Suppressor macrophage treated with lipopolysaccharide for 1 hour (primary cell): ENCODE results near the gene SBK3.
A peak's percentile ranks its signal among the peaks of the same experiment; 100 is the strongest.
"Not testable (repeated sequence)": the region's sequence is repeated elsewhere in the genome, so short reads cannot be mapped to it uniquely, and the experiment has no call there.

Source experiments
- DNase-seq, 3 donors: peaks; one replicate each; pipeline ENCODE4 v3.0.0-alpha.2; 2020 to 2022

SBK3 gene, protein sequence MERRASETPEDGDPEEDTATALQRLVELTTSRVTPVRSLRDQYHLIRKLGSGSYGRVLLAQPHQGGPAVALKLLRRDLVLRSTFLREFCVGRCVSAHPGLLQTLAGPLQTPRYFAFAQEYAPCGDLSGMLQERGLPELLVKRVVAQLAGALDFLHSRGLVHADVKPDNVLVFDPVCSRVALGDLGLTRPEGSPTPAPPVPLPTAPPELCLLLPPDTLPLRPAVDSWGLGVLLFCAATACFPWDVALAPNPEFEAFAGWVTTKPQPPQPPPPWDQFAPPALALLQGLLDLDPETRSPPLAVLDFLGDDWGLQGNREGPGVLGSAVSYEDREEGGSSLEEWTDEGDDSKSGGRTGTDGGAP

DNA sequence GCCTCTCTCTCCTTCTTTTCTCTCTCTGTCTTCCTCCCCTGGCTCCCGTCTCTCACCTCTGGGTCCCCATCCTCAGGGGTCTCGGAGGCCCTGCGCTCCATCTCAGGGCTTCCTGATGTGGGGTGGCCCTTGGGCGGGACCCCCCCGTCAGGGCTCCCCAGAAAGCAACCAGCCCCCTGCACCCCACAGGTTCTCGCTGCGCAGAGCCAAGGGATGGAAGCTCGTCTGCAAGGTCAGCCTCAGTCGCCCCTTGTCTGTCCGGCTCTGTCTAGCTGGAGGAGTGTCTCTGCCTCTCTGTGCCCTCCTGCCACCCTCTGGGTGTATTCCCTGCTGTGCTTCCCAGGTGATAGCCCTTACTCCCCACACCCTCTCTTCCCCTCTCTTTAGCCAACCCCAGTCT, at the start of gene SBK3:
TSS of gene SBK3 (minus strand) at position 101 of the 400 bp plus-strand sequence. CDS start at position 101, 0 bp downstream.
- no peak for DNase-seq

DNA sequence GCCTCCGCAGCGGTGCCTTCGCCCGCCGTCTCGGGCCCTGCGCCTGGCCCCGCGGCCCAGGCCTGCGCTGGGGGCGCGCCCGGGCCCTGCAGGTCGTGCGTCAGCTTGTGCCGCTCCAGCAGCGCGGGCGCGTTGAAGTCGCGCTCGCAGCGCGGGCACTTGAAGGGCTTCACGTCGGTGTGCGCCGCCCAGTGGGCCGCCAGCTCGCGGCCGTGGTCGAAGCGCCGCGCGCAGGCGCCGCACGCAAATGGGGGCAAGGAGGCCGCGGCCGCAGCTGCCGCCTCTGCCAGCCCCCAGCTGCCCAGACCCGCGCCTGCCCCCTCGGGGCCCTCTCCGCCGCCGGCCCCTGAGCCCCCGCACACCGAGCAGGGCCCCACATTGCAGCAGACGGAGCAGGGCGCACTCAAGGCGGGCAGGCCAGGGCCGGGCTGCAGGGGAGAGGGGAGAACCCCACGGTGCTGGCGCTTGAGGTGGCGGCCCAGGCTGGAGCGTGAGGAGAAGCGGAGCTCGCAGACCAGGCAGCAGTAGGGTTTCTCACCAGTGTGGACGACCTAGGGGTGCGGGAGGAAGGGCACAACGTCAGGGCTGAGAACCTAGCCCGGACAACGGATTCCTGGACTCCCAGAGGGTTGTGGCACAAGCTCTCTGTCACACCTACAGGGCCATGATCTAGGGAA, 47.9 kb upstream of the SBK3 start:
- DNase-seq: no peak

DNA sequence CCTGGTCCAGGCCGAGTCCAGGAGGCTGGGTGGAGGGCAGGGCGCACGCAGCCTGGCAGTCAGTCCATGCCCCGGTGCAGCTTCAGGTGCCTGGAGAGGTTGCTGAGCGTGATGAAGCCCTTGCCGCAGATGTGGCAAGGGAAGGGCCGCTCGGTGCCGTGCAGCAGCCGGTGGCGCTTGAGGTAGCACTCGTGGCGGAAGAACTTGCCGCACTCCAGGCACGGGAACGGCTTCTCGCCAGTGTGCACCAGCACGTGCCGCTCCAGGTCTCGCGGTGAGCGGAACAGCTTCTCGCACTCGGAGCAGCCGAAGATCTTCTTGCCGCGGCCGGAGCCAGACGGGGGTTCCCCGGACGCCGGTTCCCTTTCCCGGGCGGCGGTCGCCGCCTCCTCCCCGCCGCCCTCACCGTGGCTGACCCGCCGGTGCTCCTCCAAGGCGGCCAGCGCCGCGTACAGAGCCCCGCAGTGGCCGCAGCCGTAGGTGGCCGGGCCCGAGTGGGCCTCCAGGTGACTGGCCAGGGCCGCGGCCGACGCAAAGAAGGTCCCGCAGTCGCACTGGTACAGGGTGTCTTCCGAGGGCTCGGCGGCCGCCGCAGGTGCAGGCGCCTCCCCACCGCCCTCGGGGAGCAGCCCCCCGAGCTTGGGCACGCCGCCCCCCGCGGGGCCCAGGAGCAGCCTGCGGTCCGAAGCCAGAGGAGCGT, 47.2 kb upstream of the SBK3 start:
- DNase-seq: no peak

DNA sequence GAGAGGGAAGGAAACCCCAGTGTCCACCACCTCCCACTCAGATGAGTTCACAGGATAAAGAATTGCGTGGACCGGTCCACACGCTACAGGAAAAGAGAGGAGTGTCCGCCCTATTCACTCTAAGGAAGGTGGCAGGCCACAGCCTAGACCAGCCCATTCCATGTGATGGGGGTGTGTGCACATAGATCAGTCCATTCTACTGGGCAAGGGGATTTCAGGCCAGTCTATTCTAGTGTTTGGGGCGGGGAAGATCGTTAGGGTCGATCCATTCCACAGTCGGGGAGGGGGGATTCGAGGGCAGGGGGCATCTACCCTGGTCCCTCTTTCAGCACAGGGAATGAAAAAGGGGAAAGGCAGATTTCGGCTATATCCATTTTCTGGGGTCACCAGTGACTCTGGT, 46.2 kb upstream of the SBK3 start:
- no peak for DNase-seq

DNA sequence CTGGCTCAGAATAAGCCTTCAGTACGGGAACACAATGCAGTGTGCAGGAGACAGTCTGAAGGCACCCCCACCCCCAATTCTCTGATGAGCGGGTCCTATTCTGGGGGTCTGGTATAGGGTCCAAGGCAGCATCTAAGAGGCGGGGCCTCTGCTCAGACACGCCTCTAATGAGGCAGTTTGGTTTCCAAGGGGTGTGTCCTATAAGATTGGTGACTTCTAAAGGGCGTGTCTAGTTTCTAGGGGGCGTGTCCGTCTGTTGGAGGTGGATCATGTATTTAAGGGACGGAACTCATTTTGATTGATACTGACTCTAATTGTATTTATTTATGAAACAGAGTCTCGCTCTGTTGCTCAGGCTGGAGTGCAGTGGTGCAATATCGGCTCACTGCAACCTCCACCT, 45.3 kb upstream of the SBK3 start:
- DNase-seq: peak in 1 of 3 donors; percentile 39

DNA sequence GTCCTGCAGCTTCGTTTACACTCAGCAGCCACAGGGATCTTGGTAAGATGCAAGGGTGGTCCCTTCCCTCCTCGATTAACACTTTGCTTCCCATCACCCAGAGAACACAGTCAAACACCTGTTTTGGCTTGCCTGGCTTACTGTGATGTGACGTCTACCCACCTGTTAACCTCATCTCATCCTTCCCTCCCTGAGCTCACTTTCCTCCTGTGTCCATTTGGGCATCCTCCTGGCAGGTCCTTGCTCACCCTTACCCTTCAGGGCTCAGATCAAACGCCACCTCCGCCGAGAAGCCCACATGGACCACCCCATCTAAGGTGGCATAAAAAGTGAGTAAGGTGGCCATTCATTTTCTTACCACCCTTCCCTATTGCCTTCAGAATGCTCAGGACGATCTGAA, 44.8 kb upstream of the SBK3 start:
- no peak for DNase-seq

DNA sequence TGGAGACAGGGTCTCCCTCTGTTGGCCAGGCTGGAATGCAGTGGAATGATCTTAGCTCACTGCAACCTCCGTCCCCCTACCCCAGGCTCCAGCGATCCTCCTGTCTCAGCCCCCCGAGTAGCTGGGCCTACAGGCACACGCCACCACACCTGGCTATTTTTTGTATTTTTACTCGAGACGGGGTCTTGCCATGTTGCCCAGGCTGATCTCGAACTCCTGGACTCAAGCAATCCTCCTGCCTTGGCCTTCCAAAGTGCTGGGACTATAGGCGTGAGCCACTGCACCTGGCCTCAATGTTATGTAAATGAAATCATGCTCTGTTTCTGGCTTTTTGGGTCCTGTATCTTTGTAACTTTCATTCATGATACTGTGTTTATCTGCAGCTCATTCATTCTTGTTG, 43.4 kb upstream of the SBK3 start:
- no peak for DNase-seq

DNA sequence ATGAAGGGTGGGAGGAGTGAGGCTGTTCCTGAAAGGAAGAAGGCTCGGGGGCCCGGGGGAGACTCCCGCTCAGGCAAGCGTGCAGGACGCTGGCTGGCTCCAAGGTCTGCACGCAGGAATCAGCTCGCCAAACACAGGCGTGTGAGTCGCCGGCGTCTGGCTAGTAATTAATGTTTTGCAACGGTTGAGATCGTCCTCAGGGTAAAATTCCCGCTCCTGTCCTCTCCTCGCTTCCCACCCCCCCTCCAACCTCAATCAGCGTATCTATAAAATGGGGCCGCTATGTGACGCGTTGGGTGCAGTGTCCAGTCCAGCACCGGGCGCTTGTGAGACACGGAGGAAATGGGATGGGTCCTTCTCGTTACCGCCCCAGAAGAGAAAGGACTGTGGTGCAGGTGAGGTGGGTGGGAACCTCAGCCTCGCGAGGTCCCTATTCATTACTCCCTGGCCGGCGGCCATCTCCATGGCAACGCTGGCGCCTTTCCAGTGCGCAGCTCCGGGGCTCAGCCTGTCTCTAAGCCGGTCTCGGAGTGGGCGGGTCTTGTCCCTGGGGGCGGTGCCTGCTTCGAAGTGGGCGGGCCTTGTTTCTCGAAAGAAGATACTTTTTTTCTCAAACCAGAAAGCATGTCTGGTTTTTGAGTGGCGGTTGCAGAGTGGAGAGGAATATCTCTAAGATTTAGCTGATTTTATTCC, 41.8 kb upstream of the SBK3 start:
- DNase-seq: peak; percentile 88 to 94 (median 90)

DNA sequence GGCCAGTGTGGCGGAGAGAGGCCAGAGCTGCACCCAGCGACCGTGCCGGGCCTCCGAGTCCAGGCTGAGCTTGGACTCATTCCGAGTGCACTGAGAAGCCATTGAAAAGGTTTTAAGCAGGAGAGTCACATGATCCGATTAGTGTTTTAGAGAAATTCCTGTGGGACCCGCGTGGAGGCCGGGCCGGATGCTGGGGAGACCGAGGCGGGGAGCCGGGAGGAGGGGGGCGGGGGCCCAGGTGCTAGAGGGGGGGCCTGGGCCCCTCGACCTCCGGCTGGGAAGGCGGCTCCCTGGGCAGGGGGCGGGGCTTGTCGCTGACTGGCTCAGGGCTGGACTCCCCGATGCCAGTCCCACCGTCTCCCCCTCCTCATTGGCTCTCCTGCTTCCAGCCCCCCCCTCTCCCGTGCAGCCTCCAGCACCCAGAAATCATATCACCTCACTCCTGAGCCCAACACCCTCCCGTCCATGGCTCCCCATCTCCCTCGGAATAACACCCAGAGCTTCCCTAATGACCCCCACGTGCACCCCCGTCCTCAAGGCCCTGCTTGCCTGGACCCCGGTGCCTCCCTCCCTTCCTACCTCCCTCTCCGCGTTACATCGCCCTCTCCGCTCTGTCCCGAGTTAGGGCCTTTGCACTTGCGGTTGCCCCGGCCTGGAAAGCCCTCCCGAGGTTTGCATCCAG, 40.5 kb upstream of the SBK3 start:
- no peak for DNase-seq

DNA sequence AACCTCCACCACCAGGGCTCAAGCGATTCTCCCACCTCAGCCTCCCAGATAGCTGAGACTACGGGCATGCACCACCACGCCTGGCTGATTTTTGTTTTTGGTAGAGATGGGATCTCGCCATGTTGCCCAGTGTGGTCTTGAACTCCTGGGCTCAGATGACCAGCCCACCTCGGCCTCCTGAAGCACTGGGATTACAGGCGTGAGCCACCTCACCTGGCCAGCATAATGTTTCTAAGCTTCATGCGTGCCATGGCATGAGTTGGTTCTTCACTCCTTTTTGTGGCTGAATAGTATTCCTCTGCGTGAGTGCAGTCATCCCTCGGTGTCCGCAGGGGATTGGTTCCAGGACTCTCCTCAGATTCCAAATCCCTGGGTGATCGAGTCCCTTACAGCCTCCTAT, 39.5 kb upstream of the SBK3 start:
- no peak for DNase-seq

DNA sequence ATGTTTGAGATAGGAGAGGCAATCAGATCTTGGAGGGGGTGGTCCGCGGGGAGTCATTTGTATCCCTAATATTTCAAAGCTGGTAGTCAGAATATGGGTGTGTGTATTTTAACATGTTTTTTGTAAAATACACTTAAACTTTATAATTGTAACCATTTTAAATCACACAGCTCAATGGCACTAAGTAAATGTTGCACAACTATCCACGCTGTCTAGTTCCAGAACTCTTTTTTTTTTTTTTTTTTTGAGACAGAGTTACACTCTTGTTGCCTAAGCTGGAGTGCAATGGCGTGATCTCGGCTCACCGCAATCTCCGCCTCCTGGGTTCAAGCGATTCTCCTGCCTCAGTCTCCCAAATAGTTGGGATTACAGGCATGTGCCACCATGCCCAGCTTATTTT, 38.6 kb upstream of the SBK3 start:
- not testable (repeated sequence) for DNase-seq

DNA sequence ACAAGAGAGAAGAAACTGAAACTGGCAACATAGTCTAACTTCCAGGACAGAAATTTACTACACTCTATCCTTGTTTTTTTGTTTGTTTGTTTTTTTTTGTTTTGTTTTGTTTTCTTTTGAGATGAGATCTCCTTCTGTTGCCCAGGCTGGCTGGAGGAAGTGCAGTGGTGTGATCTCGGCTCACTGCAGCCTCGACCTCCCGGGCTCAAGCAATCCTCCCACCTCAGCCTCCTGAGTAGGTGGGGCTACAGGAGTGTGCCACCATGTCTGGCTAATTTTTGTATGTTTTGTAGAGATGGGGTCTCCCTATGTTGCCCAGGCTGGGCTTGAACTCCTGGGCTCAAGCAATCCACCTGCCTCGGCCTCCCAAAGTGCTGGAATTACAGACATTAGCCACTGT, 36.9 kb upstream of the SBK3 start:
- not testable (repeated sequence) for DNase-seq

DNA sequence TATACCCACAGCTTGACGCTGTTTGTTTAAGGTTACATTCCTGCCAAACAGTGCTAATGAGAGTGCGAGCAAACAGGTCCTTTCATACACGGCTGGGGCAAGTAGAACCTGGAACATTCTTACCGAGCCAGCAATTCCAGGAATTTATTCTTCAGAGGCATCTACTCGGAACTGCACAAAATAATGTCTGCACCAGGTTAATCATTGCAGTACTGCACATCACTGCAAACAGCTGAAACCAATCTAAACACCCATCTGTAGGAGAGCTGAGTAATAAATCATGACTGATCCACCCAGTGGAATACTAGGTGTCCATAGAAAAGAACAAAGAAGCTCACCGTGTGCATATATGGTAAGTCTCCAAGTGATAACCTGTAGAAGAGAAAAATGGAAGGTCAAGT, 36.5 kb upstream of the SBK3 start:
- DNase-seq: no peak

DNA sequence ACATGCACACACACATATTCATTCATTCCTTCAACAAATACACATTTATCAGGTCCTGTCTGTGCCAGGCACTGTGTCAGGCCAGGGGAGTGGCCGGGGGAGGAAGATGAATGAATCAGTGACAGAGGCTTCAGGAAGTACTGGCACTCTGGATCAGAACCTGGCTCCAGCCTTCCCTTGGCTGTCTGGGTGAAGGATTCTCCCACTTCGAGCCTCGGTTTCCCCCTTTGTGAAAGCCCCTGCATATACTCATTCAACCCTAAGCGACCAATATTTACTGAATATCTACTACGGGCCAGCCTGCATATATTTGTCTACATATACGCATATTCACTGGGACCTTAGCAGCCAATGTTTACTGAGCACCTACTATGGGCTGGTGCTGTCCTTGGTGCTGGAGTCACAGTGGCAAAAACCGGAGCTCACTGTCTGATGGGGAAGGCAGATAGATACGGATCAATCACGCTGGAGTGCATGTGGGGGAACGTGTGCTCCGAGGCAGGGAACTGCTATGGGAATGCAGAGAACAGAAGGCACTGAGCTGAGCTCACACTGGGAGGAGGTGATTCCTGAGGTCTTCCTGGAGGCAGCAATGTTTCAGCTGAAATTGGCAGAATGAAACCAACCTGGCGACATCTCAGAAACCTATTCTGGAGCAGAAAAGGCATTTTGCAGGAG, 35.9 kb upstream of the SBK3 start:
- peak in 1 of 3 donors; percentile 27 for DNase-seq

DNA sequence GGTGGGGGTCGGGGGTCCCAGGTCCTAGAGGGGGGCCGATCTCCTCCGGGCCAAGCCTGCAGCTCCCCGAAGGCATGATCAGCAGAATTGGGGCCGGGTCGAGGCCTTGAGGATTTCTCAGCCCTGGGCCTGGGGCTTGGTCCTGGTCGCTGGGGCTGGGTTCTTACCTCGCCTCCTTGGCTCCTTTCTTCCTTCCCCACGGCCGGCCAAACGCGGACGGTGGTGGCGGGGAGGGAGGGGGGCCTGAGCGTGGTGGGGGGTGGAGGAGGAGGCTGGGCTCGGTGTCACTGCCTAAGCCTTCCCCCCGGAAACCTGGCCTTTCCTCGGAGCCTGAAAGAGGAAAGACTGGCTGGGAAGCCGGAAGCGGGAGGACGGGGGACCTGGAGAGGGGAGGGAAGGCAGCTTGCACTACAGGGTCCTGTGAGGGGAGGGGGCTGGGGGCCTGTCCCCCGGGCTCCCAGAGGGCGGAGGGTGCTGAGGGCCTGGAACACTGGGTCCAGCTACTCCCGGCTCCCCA, 35.3 kb upstream of the SBK3 start, which contains the start of gene ZNF579:
TSS of gene ZNF579 (minus strand) at position 221 of the 517 bp plus-strand sequence. CDS start 1,209 bp downstream, outside the sequence.
- DNase-seq: peak; percentile 85 to 92 (median 89)

DNA sequence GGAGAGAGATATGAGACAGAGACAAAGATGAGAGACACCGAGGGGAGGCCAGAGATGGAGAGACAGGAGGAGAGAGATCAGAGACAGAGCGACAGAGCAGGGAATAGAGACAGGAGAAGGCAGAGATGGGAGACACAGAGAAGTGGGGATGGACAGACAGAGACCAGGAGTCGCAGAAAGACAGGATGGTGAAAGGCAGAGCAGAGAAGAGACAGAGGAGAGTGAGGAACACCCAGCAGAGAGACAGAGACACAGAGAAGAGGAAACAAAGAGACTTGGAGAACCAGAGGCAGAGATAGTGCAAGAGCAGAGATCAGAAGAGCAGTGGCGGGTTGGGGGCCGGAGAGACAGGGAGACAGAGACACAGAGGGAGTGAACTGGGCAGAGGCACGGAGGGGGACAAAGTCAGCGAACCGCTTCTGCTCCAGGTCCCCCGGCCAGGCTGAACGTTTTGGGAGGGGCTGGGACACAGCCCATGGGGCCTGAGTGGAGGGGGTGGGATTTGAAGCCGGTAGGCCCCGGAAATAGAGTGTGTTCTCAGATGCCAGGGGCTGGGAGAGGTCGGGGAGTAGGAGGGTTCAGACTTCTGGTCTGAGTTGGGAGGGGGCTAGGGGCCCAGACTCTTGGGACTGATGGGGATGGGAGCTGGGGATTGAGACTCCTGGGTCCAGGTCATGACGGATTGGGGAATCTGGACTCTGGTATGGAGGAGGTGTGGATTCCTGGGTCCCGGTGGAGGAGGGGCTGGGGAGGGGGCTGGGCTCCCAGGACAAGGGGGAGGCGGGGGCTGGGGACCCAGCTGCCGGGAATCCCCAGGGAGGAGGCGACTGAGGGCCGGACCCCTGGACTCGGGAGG, 34.7 kb upstream of the SBK3 start:
- DNase-seq: peak in 1 of 3 donors; percentile 38

DNA sequence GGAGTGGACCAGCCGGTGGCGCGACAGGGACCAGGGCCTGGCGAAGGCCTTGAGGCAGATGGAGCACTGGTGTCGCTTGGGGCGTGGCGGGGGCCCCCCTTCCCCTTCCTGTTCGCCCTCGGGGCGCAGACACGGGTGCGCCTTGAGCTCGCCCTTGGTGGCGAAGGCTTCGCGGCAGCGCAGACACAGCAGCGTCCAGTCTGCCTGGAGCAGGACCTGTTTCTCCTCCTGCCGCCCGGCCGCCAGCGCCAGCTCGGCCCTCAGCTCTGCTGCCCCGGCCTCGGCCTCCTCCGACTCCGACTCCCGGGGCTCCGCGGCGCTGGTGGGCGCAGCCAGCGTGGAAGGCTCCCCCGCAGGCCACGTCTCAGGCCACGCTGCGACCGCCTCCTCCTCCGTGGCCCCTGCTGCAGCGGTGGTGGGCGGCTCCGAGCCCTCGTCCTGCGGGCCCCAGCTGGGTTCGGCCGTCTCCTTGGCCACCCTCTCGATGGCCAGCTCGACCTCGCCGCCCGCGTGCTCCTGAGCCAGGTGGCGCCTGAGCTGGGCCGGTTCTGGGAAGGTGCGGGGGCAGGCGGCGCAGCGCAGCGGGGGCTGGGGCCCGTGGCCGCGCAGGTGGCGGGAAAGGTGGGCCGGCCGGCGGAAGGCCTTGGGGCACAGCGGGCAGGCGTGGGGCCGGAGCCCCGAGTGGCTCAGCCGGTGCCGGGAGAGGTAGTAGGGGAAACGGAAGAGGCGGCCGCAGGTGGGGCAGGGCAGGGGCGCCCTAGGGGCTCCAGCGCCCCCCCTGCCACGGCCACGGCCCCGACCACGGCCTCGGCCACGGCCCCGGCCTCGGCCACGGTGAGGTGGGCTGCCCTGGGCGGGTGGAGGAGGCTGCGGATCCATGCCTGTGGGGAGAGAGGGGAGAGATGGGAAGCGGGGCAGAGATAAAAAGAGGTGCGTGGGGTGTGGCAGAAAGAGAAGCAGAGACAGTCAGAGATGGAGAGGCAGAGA, 33.7 kb upstream of the SBK3 start:
- DNase-seq: no peak

DNA sequence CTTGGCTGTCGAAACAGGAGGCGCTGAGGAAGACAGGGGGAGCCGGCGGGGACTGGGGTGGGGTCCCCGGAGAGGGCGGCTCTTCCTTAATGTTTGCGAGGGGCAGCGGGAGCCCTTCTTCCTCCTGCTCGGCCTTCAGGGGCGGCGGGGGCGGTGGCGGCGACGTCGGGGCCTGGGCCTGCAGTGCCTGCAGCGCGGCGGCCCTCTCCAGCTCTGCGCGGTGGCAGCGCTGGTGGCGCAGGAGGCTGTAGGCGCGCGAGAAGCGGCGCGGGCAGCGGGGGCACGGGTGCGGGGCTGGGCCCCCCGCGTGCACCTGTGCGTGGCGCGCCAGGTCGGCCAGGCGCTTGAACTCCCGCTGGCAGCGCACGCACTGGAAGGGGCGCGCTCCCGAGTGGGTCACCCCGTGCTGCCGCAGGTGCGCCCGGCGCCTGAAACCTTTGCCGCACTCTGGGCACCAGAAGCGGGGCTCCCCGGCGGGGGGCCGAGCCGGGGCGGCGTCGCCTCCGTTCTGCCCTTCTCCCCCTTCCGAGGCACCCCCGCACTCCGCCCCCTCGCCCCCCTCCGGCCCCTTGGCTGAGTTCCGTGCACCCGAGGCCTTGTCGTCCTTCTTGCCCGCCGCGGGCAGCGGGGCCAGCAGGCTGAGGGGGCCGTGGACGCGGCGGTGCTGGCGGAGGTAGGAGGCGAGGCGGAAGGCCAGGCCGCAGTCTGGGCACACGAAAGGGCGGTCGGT, 32.9 kb upstream of the SBK3 start:
- no peak for DNase-seq

DNA sequence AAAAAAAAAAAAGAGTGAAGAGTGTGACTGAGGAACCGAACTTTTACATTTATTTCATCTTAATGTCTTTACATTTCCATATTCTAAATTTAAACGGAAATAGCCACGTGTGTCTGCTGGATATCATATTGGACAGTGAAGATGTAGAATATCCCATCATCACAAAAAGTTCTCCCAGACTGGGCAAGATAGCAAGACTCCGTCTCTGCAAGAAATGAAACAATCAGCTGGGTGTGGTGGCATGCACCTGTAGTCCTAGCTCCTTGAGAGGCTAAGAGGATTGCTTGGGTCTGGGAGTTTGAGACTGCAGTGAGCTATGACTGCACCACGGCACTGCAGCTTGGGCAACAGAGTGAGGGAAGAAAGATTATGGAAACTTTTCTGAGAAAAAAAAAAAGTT, 31.4 kb upstream of the SBK3 start:
- DNase-seq: no peak
